A549 (cell line): Measurements from ENCODE around the gene TMEM240.

Source experiments
- CBX2 ChIP-seq: fragments of 200-600 bp; sonication (generic); IDR thresholded peaks from 2 replicates; pipeline ENCODE4 v1.6.1; 2016; ENCODE audit warnings: low read depth, mild to moderate bottlenecking, borderline replicate concordance
- EHF ChIP-seq: fragments of 250-450 bp; sonication (Bioruptor Pico); IDR thresholded peaks from 2 replicates; pipeline ENCODE4 v1.5.0; 2020; ENCODE audit warnings: mild to moderate bottlenecking
- HOXB13 ChIP-seq: fragments of 250-450 bp; sonication (Bioruptor Pico); IDR thresholded peaks from 2 replicates; pipeline ENCODE4 v1.5.0; 2020; ENCODE audit warnings: low read depth, mild to moderate bottlenecking, moderate library complexity
- MYC ChIP-seq: IDR thresholded peaks from 2 replicates; pipeline ENCODE4 v1.6.1; 2012; ENCODE audit warnings: mild to moderate bottlenecking, inconsistent platforms, low read length, improper control_type of control experiment, borderline replicate concordance
- RAD21 ChIP-seq, 2 experiments: fragments of >200 bp in 1 of 2; sonication (Bioruptor Twin) in 1 of 2; formaldehyde crosslinking in 1 of 2; IDR thresholded peaks in 1 of 2; conservative IDR thresholded peaks in 1 of 2; 2 replicates in 1 of 2; 3 replicates in 1 of 2; pipeline ENCODE4 v1.6.1; 2012 to 2018; ENCODE audit warnings: inconsistent platforms in 1 of 2
- SMC3 ChIP-seq: fragments of >200 bp; sonication (Bioruptor Twin); formaldehyde crosslinking; IDR thresholded peaks from 3 replicates; pipeline ENCODE4 v1.6.1; 2018; ENCODE audit warnings: inconsistent platforms
- TP53 ChIP-seq: fragments of 250-450 bp; sonication (Bioruptor Pico); IDR thresholded peaks from 2 replicates; pipeline ENCODE4 v1.5.0; 2021; ENCODE audit warnings: mild to moderate bottlenecking, moderate library complexity
- TF ChIP-seq, protein P1 (sequence below): fragments of >200 bp; sonication (Bioruptor Twin); formaldehyde crosslinking; IDR thresholded peaks from 3 replicates; pipeline ENCODE4 v1.5.1; 2016

DNA sequence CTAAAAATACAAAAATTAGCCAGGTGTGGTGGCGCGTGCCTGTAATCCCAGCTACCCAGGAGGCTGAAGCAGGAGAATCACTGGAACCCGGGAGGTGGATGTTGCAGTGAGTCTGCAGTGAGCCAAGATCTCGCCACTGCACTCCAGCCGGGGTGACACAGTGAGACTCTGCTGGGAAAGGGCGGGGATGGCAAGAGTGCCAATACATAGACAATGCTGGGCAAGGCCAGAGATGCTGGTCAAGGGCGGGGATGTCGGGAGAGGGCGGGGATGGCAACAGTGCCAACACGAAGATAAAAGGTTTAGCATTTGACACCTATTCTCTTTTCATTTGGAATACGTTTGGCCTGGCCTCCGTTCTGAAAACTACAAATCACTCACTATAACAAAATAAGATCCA lies 23.3 kb upstream of the TMEM240 start:
- TF ChIP-seq MYC, result no peak
- TF ChIP-seq RAD21 (conservative IDR thresholded peaks at IDR 0.05 in 1 of 2, IDR thresholded peaks at IDR 0.05 in 1 of 2), result no peak
- TF ChIP-seq, protein P1, sequence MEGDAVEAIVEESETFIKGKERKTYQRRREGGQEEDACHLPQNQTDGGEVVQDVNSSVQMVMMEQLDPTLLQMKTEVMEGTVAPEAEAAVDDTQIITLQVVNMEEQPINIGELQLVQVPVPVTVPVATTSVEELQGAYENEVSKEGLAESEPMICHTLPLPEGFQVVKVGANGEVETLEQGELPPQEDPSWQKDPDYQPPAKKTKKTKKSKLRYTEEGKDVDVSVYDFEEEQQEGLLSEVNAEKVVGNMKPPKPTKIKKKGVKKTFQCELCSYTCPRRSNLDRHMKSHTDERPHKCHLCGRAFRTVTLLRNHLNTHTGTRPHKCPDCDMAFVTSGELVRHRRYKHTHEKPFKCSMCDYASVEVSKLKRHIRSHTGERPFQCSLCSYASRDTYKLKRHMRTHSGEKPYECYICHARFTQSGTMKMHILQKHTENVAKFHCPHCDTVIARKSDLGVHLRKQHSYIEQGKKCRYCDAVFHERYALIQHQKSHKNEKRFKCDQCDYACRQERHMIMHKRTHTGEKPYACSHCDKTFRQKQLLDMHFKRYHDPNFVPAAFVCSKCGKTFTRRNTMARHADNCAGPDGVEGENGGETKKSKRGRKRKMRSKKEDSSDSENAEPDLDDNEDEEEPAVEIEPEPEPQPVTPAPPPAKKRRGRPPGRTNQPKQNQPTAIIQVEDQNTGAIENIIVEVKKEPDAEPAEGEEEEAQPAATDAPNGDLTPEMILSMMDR, result no peak
- no peak for TF ChIP-seq CBX2
- no peak for TF ChIP-seq SMC3
- no peak for TF ChIP-seq TP53 (CRISPR knock-in tag)
- TF ChIP-seq HOXB13, result no peak
- TF ChIP-seq EHF (CRISPR knock-in tag), result no peak
